ENCODE data around the gene PRKCB.
A peak's percentile ranks its signal among the peaks of the same experiment; 100 is the strongest.

The PRKCB gene

GRCh38 chr16:23863511-23864422 is 28.0 kb downstream of the PRKCB start:
- no peak for DNase-seq

GRCh38 chr16:23865853-23866252 is 30.1 kb downstream of the PRKCB start:
- no peak for DNase-seq

GRCh38 chr16:23866621-23867020 is 30.8 kb downstream of the PRKCB start:
- DNase-seq = no peak

- DNase-seq = no peak
Observed at GRCh38 chr16:23867566-23867965, 31.8 kb downstream of the PRKCB start.

- no peak for DNase-seq
Observed at GRCh38 chr16:23868136-23868535, 32.4 kb downstream of the PRKCB start.

- DNase-seq = no peak
Observed at GRCh38 chr16:23869052-23869451, 33.3 kb downstream of the PRKCB start.

GRCh38 chr16:23871924-23872323 is 36.1 kb downstream of the PRKCB start:
- peak in 14 of 56 donors; percentile 1 to 38 (median 18) for DNase-seq

- no peak for DNase-seq
Observed at GRCh38 chr16:23874613-23875294, 39.0 kb downstream of the PRKCB start.

- DNase-seq = no peak
Observed at GRCh38 chr16:23876256-23876896, 40.6 kb downstream of the PRKCB start.

- DNase-seq = no peak
Observed at GRCh38 chr16:23877107-23878070, 41.6 kb downstream of the PRKCB start.

- DNase-seq = no peak
Observed at GRCh38 chr16:23879735-23880373, 44.1 kb downstream of the PRKCB start.

- DNase-seq = no peak
Observed at GRCh38 chr16:23889189-23889588, 53.4 kb downstream of the PRKCB start.

GRCh38 chr16:23893986-23894385 is 58.2 kb downstream of the PRKCB start:
- no peak for DNase-seq

- no peak for DNase-seq
Observed at GRCh38 chr16:23895052-23895451, 59.3 kb downstream of the PRKCB start.

- DNase-seq = no peak
Observed at GRCh38 chr16:23896832-23897821, 61.3 kb downstream of the PRKCB start.

- DNase-seq = no peak
Observed at GRCh38 chr16:23898682-23899430, 63.1 kb downstream of the PRKCB start.

GRCh38 chr16:23899869-23900268 is 64.1 kb downstream of the PRKCB start:
- no peak for DNase-seq

- no peak for DNase-seq
Observed at GRCh38 chr16:23900480-23901177, 64.8 kb downstream of the PRKCB start.

Measured in amygdala (tissue), 56 donors.